GM18526 (cell line): ENCODE measurements around the gene TACO1.

ENCODE experiments used
- POLR2A ChIP-seq: IDR thresholded peaks from 3 replicates; pipeline ENCODE4 v1.6.1; 2011; ENCODE audit not compliant: insufficient read length; ENCODE audit errors: extremely low read depth

TACO1 gene

DNA sequence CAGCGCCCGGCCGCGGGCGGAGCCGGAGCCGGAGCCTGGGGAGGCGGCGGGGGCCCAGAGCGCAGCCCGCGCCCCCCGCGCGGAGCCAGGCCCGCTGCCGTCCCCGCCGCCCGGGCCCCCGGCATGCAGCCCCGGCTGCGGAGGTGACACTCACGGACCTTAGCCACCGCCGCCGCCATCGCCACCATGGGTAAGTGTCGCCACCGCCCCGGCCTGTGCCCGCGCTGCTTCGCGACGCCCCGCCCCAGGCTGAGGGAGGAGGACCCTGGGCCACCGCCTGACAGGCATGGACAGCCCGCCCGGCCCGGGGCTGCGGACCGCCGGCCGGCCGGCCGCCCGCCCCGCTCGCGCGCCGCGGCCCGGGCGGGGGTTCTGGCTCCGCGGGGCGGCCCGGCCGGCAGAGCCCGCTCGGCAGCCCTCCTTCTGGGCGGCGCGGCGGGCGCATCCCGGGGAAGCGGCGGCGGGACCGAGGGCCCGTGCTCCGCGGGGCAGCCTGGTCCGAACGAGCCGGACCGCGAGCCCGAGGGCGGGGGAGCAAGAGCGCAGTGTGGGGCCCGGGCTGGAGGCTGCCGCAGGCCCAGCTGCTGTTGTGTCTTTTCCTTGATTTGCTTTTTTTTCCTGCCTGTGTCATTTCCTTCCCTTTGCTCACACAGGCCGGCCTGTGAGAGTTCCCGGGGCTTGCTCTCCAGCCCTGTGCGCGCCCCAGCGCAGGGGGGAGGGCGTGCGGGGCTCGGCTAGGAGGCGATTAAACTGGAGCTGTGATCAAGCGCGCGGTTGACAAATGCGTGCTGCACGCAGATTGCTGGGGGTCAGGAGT is 22.1 kb downstream of the TACO1 start:
- TF ChIP-seq POLR2A = no peak

DNA sequence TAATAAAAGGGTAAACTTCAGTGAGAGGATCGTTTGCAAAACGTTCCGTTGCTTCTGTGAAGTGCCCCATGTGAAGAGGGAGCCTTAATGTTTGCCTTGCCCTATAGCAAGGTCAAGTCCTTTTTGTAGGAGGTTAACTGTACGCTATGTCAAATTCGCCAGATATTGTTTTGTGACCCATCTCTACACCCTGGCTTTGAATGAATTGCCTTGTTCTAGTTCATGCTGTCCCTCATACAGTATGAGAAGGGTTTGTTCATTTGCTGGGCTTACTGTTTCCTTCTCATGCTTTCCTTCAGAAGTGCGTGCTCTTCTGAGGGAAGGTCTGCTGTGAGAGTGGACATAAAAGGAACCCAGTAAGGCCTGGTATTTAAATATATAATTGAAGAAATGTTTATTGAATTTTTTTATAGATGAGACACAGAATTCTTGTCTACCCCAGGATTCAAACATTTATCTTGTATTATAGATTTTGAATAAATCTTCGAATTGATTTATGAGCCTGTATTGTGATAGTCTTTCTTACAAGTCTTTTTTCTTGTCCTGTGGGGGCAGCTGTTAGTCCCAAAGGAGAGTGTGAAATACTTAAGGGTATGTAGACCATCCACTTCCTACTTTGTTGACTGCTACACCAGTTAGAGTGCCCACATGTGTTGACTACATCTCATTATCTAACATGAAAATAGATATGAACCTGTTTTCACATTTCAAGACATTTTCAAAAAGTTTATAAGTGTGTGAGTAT is 23.3 kb downstream of the TACO1 start:
- no peak for TF ChIP-seq POLR2A

DNA sequence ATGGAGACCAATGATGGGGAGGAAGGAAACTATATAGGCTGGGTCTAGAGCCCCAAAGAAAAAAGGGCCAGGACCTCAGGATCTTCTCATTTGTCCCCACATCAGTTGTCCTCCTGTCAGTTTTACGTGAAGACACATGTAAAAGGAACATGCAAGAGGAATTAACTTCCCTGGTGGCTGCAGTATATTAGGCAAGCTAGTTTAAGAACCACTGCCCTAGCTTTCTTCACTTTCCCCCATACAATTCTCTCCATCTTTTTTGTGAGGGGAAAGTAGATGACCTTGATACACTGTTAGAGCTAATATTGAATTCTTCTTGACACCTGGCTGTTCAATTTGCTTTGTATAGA is 23.8 kb downstream of the TACO1 start:
- no peak for TF ChIP-seq POLR2A

DNA sequence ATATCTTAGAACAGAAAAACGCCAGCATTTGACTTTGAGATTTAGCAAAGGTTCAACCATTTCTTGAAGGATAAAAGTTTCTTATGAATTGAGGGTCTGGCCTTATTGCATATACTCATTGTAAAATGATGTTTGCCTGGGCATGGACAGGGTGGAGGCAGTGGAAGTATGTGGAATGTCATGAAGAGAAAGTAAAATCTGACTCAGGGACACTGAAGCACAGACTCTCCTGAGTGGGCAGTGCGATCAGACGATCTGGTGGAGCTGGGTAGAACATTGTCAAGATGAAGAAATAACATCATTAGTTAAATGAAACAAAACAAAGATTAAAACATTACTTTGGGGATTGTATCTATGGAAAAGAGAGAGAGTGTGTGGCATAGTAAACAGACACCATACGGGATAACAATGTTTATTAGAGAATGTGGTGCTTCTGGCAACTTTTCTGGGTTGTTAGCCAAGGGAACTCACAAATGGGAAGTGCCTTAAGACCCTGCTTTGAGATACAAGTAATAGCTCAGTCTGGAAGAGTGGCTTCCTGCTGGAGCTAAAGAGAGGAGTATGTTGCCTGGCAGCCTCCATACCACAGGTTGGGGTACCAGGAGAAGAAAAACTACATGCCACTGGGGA is 26.0 kb downstream of the TACO1 start:
- no peak for TF ChIP-seq POLR2A

DNA sequence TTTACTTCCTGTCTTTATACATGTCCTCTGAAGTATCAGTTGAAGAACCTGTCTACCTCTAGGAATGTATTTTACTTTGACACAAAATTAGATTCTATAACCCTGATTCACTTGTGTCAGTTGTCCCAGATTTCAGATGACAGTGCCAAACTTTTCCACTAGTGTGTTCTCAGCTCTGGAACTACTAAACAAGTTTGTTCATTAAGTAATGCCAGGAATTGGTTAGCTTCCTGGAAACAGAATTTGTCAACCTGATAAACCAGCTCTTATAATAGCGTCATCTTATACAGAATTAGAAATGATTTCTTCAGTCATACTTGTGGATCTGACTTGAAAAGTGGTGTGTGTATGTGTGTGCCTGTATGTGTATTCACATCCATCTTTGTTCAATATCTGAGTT is 28.9 kb downstream of the TACO1 start:
- no peak for TF ChIP-seq POLR2A

DNA sequence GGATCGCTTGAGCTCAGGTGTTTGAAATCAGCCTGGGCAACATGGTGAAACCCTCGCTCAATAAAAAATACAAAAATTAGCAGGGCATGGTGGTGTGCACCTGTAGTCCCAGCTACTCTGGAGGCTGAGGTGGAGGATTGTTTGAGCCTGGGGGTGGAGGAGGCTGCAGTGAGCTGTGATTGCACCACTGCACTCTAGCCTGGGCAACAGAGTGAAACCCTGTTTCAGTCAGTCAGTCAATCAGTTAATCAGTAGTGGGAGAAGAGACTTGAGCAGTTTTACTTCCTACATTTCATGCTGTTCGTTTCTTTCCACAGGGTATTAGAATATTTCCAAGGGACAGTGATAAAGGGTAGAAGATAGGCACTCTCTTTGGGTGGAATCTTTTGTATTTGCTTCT is 30.4 kb downstream of the TACO1 start:
- TF ChIP-seq POLR2A = no peak

DNA sequence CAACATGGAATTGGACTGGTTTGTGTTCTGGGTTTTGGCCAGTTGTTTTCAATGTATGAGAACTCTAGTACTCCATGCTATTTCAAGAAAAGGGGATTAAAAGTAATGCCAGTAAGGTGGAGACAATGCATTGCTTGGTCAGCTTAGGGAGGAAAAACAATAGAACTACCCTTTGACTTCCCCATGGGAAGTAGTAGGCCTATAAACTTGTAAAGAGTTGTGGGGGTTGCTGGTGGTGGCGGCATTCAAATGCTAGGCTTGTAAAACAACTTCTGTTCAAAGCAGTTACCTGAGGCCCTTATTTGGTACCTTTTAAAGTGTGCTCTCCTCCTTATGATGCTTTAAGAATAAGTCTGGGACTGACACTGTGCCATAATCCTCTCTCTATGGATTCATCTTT is 30.9 kb downstream of the TACO1 start:
- no peak for TF ChIP-seq POLR2A

DNA sequence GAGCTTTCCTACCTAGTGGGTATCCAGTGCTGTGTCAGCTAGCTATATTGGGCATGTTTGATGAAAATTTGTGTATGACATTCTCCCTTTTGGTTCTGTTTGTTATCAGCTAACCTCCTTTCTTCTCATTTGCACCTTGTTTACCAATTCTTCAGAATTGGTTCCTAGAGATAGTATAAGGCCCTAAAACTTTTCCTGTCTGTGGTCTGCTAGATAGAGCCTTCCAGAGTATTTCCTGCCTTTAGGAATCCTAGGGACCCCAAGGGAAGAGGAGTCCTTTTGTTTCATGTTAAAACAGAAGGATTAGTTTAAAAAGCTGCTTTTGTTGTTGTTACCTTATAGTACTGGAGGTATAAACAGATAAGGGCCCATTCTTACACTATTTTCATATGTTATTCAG is 33.0 kb downstream of the TACO1 start:
- no peak for TF ChIP-seq POLR2A

DNA sequence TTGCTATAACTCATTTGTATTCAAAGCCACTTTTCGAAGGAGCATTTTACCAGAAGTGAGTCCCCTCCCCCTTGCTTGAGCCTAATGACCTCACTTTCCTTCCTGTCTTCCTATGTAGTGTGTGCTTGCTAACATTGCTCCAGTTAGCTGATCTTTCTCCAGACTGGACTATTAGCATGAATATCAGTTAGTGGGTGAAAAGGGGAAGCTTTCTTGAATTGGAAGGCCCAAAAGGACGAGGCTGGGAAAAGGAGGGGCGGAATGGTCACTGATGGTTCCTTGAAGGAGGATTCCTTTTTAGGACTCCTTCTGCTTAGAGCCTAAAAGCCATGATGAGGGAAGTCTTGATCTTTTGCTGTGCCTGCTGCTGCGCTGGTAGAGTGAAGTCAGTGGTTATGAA is 33.5 kb downstream of the TACO1 start:
- no peak for TF ChIP-seq POLR2A

DNA sequence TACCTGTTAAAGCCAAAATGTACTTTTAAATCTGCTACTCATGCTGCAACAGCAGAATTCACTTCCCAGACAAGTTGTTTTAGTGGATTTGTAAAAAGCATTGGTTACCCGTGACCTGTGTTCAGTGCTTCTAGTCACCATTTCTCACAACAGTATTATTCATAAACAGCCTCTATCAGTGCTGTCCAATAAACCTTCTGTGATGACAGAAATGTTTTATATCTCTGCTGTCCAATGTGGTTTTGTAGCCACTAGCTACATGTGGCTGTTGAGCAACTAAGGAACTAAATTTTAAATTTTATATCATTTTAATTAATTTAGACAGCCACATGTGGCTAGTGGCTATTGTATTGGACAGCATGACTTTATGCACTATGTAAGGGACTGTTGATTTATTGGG is 34.1 kb downstream of the TACO1 start:
- no peak for TF ChIP-seq POLR2A

DNA sequence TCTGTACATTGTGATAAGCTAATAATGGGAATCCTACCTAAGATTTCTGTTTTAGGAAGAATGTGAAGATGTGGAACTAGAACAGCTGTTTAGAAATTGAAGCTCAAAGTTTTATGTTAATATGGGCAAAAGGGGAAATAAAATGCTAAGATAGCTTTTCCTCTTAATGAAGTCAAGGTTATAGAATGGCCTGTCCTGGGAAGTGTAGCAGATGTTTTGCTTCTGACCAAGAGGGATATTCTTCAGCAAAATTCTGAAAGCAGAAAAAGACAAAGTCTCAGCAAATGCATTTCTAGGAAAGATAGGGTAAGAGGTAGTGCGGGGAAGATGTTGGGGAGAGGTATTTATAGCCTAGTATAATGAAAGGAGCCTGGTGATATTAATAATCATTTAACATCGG is 34.6 kb downstream of the TACO1 start:
- TF ChIP-seq POLR2A = no peak

DNA sequence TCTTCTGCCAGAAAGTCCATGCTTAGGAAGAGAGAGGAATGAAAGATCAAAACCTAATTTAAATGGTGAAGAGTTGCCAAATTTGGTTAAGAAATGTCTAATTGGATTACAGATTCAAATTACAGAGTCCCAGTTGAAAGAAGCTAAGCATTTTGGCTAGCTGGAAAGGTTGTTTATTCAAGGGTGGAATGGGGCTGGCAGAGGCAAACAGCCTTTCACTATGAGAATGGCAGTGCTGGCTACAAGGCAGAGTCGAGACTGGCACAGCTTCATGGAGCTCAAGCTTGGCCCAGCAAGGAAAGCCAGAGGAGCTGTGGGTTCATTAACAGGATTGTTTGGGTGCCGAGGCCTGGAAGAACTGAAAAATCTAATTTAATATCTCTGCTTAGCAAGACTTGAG is 35.1 kb downstream of the TACO1 start:
- TF ChIP-seq POLR2A = no peak

DNA sequence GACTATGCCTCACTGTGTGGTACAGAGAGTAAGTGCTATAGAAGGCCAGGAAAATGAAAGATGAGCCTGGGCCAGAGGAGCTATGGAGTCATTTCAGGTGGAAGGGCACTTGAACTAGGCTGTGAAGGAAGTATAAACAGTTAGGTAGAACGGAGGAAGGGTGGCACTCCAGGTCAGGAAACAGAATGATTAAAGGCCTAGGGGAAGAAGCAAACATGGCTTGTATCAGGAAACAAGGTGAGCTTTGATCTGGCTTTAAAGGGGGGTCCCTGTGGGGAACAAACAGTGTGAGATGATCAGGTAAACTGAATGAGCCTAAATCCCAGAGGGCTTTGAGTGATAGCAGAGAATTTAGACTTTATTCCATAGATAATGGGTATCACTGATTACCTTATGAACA is 38.4 kb downstream of the TACO1 start:
- no peak for TF ChIP-seq POLR2A

DNA sequence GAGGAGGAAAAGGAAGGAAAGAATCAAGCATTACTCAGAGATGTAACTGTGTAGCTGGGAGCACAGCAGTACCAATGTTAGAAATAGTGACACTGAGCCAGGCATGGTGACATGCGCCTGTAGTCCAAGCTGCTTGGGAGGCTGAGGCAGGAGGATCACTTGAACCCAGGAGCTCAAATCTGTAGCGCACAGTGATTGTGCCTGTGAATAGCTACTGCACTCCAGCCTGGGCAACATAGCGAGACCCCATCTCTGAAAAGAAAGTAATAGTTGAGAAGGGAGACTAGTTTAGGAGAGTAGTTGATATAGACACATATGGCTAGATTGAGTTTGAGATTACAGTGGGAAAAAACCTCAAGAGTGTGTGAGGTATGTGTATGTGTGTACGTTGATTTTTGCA is 39.3 kb downstream of the TACO1 start:
- TF ChIP-seq POLR2A = no peak

DNA sequence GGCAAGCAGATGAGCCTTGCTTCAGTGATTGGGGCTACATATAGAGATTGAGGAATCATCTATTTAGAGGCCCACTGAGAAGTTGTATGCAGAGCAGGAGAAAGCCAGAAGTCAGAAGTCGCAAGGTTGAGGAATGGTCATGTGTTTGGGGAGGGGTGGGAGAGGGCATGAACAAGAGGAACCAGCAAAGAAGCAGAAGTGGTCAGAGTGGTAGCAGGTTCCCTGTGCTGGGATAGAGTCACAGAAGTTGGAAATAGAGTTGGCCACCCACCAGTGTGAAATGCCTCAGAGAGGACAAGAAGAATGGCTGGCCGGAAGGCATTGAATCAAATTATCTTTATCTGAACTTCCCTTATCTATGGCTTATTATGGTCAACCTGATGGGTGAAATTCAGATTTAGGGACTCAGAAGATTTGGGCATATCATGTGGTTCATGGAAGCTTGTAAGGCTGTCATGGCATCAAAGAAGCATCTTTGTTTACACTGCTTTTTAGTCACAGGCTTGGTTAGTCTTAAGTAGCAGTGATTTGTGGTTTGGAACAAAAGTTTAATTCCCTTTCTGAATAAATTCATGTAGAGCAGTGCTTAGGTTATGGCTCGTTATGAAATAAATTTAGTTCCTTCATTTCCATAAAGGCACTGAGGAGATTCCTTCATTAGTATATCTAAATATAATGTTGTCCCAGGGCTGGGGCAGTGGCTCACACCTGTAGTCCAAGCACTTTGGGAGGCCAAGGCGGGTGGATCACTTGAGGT is 41.2 kb downstream of the TACO1 start:
- no peak for TF ChIP-seq POLR2A

DNA sequence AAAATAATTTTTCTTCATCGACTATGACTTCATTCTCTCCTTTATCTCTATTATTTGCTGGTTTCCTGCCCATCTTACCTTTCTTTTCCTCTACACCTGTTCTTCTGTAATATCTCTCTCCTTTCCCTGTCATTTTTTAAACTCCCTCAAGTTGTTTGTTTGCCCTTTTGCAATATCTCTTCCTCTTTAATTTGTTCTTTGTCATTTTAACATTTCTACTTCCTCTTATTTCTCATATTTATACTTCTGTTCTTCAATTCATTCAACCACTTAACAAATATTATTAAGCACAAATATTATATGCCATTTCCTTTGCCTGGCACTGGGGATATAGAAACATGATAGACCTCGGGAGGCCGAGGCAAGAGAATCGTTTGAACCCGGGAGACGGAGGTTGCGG is 44.2 kb downstream of the TACO1 start:
- TF ChIP-seq POLR2A = no peak

DNA sequence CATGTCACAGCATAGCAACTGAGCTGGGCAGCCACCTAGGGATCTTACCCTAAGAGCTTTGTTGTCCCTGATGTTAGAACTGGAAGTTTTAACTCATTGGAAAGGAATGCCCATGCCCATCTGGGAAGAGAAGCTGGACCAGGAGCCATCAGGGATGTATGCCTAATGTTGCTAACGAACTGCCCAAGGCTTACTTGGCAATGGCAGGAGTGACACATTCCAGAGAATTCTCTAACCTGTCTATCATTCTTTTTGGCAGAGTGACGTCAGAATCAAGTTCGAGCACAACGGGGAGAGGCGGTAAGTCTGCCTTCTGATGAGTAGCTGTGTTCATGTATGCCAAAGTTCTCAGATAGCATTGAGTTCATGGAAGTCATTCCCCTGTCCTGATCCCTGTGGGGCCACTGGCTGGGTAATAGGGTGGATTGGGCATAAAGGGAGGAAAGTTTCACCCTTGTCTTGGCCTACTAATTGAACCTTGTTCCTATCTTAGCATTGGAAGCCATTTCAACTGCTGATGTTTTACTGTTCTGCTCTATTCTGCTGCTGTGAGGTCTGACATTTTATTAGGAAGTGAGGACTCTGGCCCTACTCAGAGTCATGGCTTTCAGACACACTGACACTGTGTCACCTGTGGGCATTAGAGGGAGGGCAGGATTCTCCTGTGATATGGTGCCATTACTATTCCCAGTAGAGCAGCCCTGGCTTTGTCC is 45.2 kb downstream of the TACO1 start:
- no peak for TF ChIP-seq POLR2A
